IMR-90 (cell line): ENCODE results near the gene ARHGEF10L. TPM values are rescaled to one million over a fixed set of nuclear protein-coding genes. Genes with fewer than 3 reads are reported as not detected.

Experiments used
- ATAC-seq: fragments of 200-7000 bp; cut with Tn5 transposase; 2 replicates; pipeline ENCODE4 v1.9.1; 2020; ENCODE audit warnings: low read depth, mild to moderate bottlenecking, moderate library complexity
- BruUV-seq: library from RNA; stranded (reverse); fragments of 400-500 nt; replicated peaks from 2 replicates; lab custom pipeline; 2021; lab: Mats Ljungman, UMichigan
- CTCF ChIA-PET: fragments of 300-600 bp; formaldehyde crosslinking; extraction: SDS; loops from one replicate; lab custom pipeline; 2021; ENCODE audit warnings: antibody characterized with exemption; lab: Yijun Ruan, JAX
- POLR2A ChIA-PET: fragments of 300-600 bp; sonication (Branson Sonifier 250); formaldehyde crosslinking; loops from one replicate; lab custom pipeline; 2022; ENCODE audit warnings: antibody characterized with exemption; ENCODE audit not compliant: unreplicated experiment; lab: Charles Lee
- DNase-seq: peaks from one replicate; pipeline ENCODE4 v3.0.0; 2013
- H2AFZ ChIP-seq: replicated peaks from 2 replicates; pipeline ENCODE3; 2013; ENCODE audit warnings: low read length, mild to moderate bottlenecking; ENCODE audit not compliant: poor library complexity
- H2AK5ac ChIP-seq: 2 replicates; pipeline ENCODE4 v1.6.1; 2013; ENCODE audit warnings: low read depth, low read length, inconsistent platforms
- H2AK9ac ChIP-seq: replicated peaks from 2 replicates; pipeline ENCODE3; 2013; ENCODE audit warnings: mild to moderate bottlenecking, low read depth, low read length, moderate library complexity; ENCODE audit not compliant: poor library complexity
- H2BK120ac ChIP-seq: 2 replicates; pipeline ENCODE4 v1.6.1; 2013; ENCODE audit warnings: low read depth, low read length, inconsistent platforms
- H2BK15ac ChIP-seq: 3 replicates; pipeline ENCODE4 v1.6.1; 2013; ENCODE audit warnings: low read depth, low read length, inconsistent platforms
- H2BK20ac ChIP-seq: 2 replicates; pipeline ENCODE4 v1.6.1; 2013; ENCODE audit warnings: low read depth, mild to moderate bottlenecking, inconsistent platforms, low read length, moderate library complexity
- H2BK5ac ChIP-seq: 2 replicates; pipeline ENCODE4 v1.6.1; 2013; ENCODE audit warnings: mild to moderate bottlenecking, low read depth, low read length, inconsistent platforms; ENCODE audit not compliant: poor library complexity, severe bottlenecking
- H3K14ac ChIP-seq: replicated peaks from 2 replicates; pipeline ENCODE4 v1.6.1; 2013; ENCODE audit warnings: low read depth, low read length, inconsistent platforms
- H3K18ac ChIP-seq: 2 replicates; pipeline ENCODE4 v1.6.1; 2013; ENCODE audit warnings: low read depth, low read length, control low read depth
- H3K23ac ChIP-seq: 2 replicates; pipeline ENCODE4 v1.6.1; 2013; ENCODE audit warnings: low read depth, low read length, inconsistent platforms
- H3K27ac ChIP-seq: 2 replicates; pipeline ENCODE4 v1.5.1; 2013; ENCODE audit warnings: mild to moderate bottlenecking, control low read depth, low read length; ENCODE audit not compliant: insufficient read depth
- H3K27me3 ChIP-seq: 2 replicates; pipeline ENCODE4 v1.6.1; 2013; ENCODE audit warnings: low read length; ENCODE audit not compliant: control insufficient read depth, insufficient read depth
- H3K36me3 ChIP-seq: 2 replicates; pipeline ENCODE4 v1.6.1; 2013; ENCODE audit warnings: low read length, mixed read lengths; ENCODE audit not compliant: control insufficient read depth, insufficient read depth
- H3K4ac ChIP-seq: 2 replicates; pipeline ENCODE4 v1.6.1; 2013; ENCODE audit warnings: low read depth, low read length, inconsistent platforms
- H3K4me1 ChIP-seq: 2 replicates; pipeline ENCODE4 v1.6.1; 2013; ENCODE audit warnings: low read length, mixed read lengths; ENCODE audit not compliant: control insufficient read depth, insufficient read depth
- H3K4me2 ChIP-seq: 2 replicates; pipeline ENCODE4 v1.6.1; 2013; ENCODE audit warnings: low read depth, mild to moderate bottlenecking, control low read depth, low read length, moderate library complexity
- H3K4me3 ChIP-seq: 2 replicates; pipeline ENCODE4 v1.5.1; 2013; ENCODE audit warnings: low read depth, mild to moderate bottlenecking, control low read depth, low read length, moderate library complexity; ENCODE audit not compliant: insufficient read depth
- H3K56ac ChIP-seq: 2 replicates; pipeline ENCODE4 v1.6.1; 2013; ENCODE audit warnings: low read length, inconsistent platforms; ENCODE audit not compliant: insufficient read depth; ENCODE audit errors: extremely low read depth
- H3K79me1 ChIP-seq, 2 experiments: 2 replicates each; pipeline ENCODE4 v1.6.1; 2013; ENCODE audit warnings: low read length in 2 of 2, inconsistent platforms in 1 of 2, low read depth in 1 of 2
- H3K9ac ChIP-seq: 2 replicates; pipeline ENCODE4 v1.6.1; 2013; ENCODE audit warnings: low read depth, low read length, control low read depth
- H3K9me1 ChIP-seq: 2 replicates; pipeline ENCODE4 v1.6.1; 2013; ENCODE audit warnings: low read length, inconsistent platforms; ENCODE audit not compliant: insufficient read depth
- H3K9me3 ChIP-seq: 2 replicates; pipeline ENCODE4 v1.6.1; 2013; ENCODE audit warnings: low read length; ENCODE audit not compliant: control insufficient read depth, insufficient read depth
- H4K20me1 ChIP-seq: 2 replicates; pipeline ENCODE4 v1.6.1; 2013; ENCODE audit warnings: low read length, inconsistent platforms; ENCODE audit not compliant: insufficient read depth
- H4K5ac ChIP-seq: 2 replicates; pipeline ENCODE4 v1.6.1; 2013; ENCODE audit warnings: mild to moderate bottlenecking, low read depth, low read length, control low read depth
- H4K8ac ChIP-seq, 2 experiments: 2 replicates each; pipeline ENCODE4 v1.6.1; 2013; ENCODE audit warnings: low read depth in 2 of 2, low read length in 2 of 2, control low read depth in 1 of 2, inconsistent platforms in 1 of 2
- H4K91ac ChIP-seq: 2 replicates; pipeline ENCODE4 v1.6.1; 2013; ENCODE audit warnings: low read depth, low read length, inconsistent platforms; ENCODE audit not compliant: insufficient read depth
- BHLHE40 ChIP-seq: fragments of 150-350 bp; IDR thresholded peaks from 2 replicates; pipeline ENCODE4 v1.6.1; 2016; ENCODE audit warnings: mild to moderate bottlenecking, low read depth, low read length
- CEBPB ChIP-seq: IDR thresholded peaks from 2 replicates; pipeline ENCODE4 v1.6.1; 2012; ENCODE audit warnings: low read depth, low read length, improper control_type of control experiment
- CHD1 ChIP-seq: IDR thresholded peaks from 2 replicates; pipeline ENCODE4 v1.6.1; 2012; ENCODE audit warnings: low read depth, low read length, improper control_type of control experiment
- ELK1 ChIP-seq: fragments of 150-350 bp; IDR thresholded peaks from 2 replicates; pipeline ENCODE4 v1.6.1; 2016; ENCODE audit warnings: low read depth, mild to moderate bottlenecking, low read length, moderate library complexity, borderline replicate concordance
- FOS ChIP-seq: fragments of 150-350 bp; IDR thresholded peaks from 2 replicates; pipeline ENCODE4 v1.6.1; 2016; ENCODE audit warnings: low read depth, low read length
- MAFK ChIP-seq: IDR thresholded peaks from 2 replicates; pipeline ENCODE4 v1.6.1; 2012; ENCODE audit warnings: low read depth, low read length, improper control_type of control experiment
- MAZ ChIP-seq: IDR thresholded peaks from 2 replicates; pipeline ENCODE4 v1.6.1; 2012; ENCODE audit warnings: low read depth, mild to moderate bottlenecking, low read length, improper control_type of control experiment, moderate library complexity, borderline replicate concordance
- MXI1 ChIP-seq: IDR thresholded peaks from 2 replicates; pipeline ENCODE4 v1.6.1; 2012; ENCODE audit warnings: low read depth, mild to moderate bottlenecking, low read length, moderate library complexity, borderline replicate concordance
- NFE2L2 ChIP-seq: fragments of 150-350 bp; IDR thresholded peaks from 2 replicates; pipeline ENCODE4 v1.6.1; 2016; ENCODE audit warnings: low read depth, mild to moderate bottlenecking, low read length
- POLR2A ChIP-seq: IDR thresholded peaks from 2 replicates; pipeline ENCODE4 v1.6.1; 2012; ENCODE audit warnings: mild to moderate bottlenecking, low read depth, low read length
- RAD21 ChIP-seq: IDR thresholded peaks from 2 replicates; pipeline ENCODE4 v1.6.1; 2012; ENCODE audit warnings: low read length, improper control_type of control experiment
- RCOR1 ChIP-seq: IDR thresholded peaks from 2 replicates; pipeline ENCODE4 v1.6.1; 2012; ENCODE audit warnings: mild to moderate bottlenecking, low read length, improper control_type of control experiment; ENCODE audit not compliant: insufficient replicate concordance
- RFX5 ChIP-seq: IDR thresholded peaks from 2 replicates; pipeline ENCODE4 v1.8.0; 2012; ENCODE audit warnings: low read depth, mild to moderate bottlenecking, low read length, moderate library complexity
- USF2 ChIP-seq: fragments of 150-350 bp; IDR thresholded peaks from 2 replicates; pipeline ENCODE4 v1.6.1; 2017; ENCODE audit warnings: mild to moderate bottlenecking, antibody characterized with exemption, low read length, low read depth
- WGBS, 2 experiments: methylation state at CpG; one replicate each; pipeline versions ENCODE4 v1.1.5 to v1.1.7; 2013; ENCODE audit warnings: missing lambda C conversion rate in 2 of 2; ENCODE audit not compliant: insufficient read length in 1 of 2; ENCODE audit errors: extremely low coverage in 2 of 2; 5-methylcytosine and 5-hydroxymethylcytosine counted together
- dilution Hi-C: fragments of 300-500 bp; cut with HindIII; formaldehyde crosslinking; loops from one replicate; pipeline ENCODE4 v1.14.3; 2018; ENCODE audit warnings: low sequenced_read_pairs; ENCODE audit not compliant: unreplicated experiment
- in situ Hi-C: fragments of 300-500 bp; cut with MboI; formaldehyde crosslinking; loops from 3 replicates; pipeline ENCODE4 v1.14.3; 2019; ENCODE audit warnings: low sequenced_read_pairs, inconsistent platforms, mixed read lengths
- intact Hi-C: fragments of 100-400 bp; cut with micrococcal nuclease; formaldehyde crosslinking; loops from 2 replicates; pipeline ENCODE4 v1.10.0; 2022
- polyA plus RNA-seq, 3 experiments: library from polyadenylated mRNA; depleted of rRNA; stranded (reverse); fragments of >200 nt; gene quantifications; 2 replicates each; pipeline ENCODE4 v1.2.3, GENCODE V29; 2012; ENCODE audit warnings: low replicate concordance in 1 of 3
- total RNA-seq: library from RNA; depleted of rRNA; stranded (reverse); fragments of >200 nt; gene quantifications from 2 replicates; pipeline ENCODE4 v1.2.3, GENCODE V29; 2012
- TF ChIP-seq, protein P1 (sequence below): conservative IDR thresholded peaks from 2 replicates; pipeline ENCODE4 v1.5.1; 2012; ENCODE audit warnings: mild to moderate bottlenecking, low read depth, low read length, improper control_type of control experiment

Gene ARHGEF10L
- total and polyA plus RNA-seq, 2 of the 4 experiments (the other 2 are of a cell fraction): 4.8 to 12.4 TPM

DNA sequence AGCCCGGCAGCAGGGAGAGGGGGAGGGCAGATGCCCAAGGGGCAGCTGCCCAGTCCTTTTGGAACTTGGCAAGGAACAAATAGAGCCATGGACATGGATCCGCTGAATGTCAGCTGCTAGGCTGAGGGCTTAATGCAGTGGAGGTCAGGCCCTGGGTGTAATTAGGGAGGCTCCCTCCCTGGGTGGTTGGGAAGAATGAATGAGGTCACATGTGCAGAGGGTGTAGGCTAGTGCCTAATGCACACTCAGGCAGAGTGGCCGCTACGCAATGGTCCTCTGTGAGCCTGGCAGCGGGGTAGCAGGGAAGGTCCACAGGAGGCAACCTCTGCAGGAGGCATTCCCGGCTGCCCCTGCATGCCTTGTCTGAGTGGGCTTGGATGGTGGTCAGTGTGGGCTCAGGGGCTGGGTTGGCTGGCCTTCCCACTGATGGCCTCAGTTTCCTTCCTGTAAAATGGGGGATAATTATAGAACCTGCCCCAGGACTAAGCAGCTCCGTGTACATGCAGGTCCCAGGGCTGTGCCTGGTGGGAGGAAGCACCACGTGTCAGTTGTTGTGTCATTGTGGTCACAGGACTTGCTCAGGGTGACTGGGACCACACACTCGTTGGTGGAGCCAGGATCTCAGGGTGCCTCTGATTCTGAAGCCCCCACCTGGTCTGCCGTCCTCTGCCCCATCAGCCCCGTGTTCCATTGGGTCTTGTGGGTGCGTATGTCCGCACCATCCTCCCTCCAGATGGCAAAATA is 134.0 kb downstream of the ARHGEF10L start:
- ChIA-PET CTCF (interaction anchor here (0.6 kb wide), 1 partner anchor 12 kb away, joined by 3 read pairs; no protein-coding TSS in a partner anchor), POLR2A (no interaction called here)
- Histone ChIP-seq H3K23ac (no peak overlapping the region), H3K9me3 (no peaks in the 10 kb centered on the region), H3K27me3 (no peaks in the 10 kb centered on the region), H4K91ac (no peak overlapping the region), H3K14ac (no peak overlapping the region), H3K36me3 (peaks cover 3% of the 10 kb centered on the region), H3K79me1 (peaks cover 6 to 10% of the 10 kb centered on the region in 2 experiments; a peak in 3 of 4 replicates), H3K4me2 (no peak overlapping the region), H4K8ac (no peak overlapping the region), H3K27ac (no peak overlapping the region), H2AFZ (no peak overlapping the region), H4K5ac (no peak overlapping the region), H3K56ac (no peak overlapping the region), H3K9me1 (peaks cover 13% of the 10 kb centered on the region), H2BK15ac (no peak overlapping the region), H3K4me3 (no peak overlapping the region), H3K4ac (no peak overlapping the region), H2BK20ac (no peak overlapping the region), H4K20me1 (peaks cover 26% of the 10 kb centered on the region), H2AK9ac (no peak overlapping the region), H2AK5ac (no peak overlapping the region), H2BK5ac (no peak overlapping the region), H2BK120ac (no peak overlapping the region), H3K9ac (no peak overlapping the region), H3K18ac (no peak overlapping the region), H3K4me1 (no peaks in the 10 kb centered on the region)
- BruUV-seq: no TSS peak
- in situ Hi-C loops (no loop called here), intact Hi-C loops (no loop called here), dilution Hi-C loops (no loop called here)
- ATAC-seq (no peak), DNase-seq (no peak)
- WGBS, 2 experiments: 82% methylated on average over 4 of the region's 13 CpGs; no CpG with 5 or more reads in 1 of the 2 experiments
- no peak for TF ChIP-seq RCOR1
- no peak for TF ChIP-seq USF2
- TF ChIP-seq ELK1: no peak
- TF ChIP-seq NFE2L2: no peak
- TF ChIP-seq CHD1: no peak
- TF ChIP-seq MAFK: no peak
- no peak for TF ChIP-seq RFX5
- no peak for TF ChIP-seq FOS
- TF ChIP-seq, protein P1, sequence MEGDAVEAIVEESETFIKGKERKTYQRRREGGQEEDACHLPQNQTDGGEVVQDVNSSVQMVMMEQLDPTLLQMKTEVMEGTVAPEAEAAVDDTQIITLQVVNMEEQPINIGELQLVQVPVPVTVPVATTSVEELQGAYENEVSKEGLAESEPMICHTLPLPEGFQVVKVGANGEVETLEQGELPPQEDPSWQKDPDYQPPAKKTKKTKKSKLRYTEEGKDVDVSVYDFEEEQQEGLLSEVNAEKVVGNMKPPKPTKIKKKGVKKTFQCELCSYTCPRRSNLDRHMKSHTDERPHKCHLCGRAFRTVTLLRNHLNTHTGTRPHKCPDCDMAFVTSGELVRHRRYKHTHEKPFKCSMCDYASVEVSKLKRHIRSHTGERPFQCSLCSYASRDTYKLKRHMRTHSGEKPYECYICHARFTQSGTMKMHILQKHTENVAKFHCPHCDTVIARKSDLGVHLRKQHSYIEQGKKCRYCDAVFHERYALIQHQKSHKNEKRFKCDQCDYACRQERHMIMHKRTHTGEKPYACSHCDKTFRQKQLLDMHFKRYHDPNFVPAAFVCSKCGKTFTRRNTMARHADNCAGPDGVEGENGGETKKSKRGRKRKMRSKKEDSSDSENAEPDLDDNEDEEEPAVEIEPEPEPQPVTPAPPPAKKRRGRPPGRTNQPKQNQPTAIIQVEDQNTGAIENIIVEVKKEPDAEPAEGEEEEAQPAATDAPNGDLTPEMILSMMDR: no peak
- TF ChIP-seq POLR2A: no peak
- TF ChIP-seq RAD21: no peak
- TF ChIP-seq BHLHE40: no peak
- TF ChIP-seq MXI1: no peak
- TF ChIP-seq MAZ: no peak
- no peak for TF ChIP-seq CEBPB
